Endothelial cell of umbilical vein (primary cell): ENCODE measurements around the gene GNAT1. TPM values are rescaled to one million over a fixed set of nuclear protein-coding genes. Genes with fewer than 3 reads are reported as not detected.

Source experiments
- BruUV-seq: library from RNA; stranded (reverse); fragments of 400-500 nt; replicated peaks from 2 replicates; lab custom pipeline; 2021; lab: Mats Ljungman, UMichigan
- CTCF ChIA-PET: fragments of 300-600, 350-600 bp; sonication (Branson Sonifier 250); formaldehyde crosslinking; loops from one replicate; lab custom pipeline; 2021; ENCODE audit warnings: antibody characterized with exemption, inconsistent platforms; lab: Charles Lee
- POLR2A ChIA-PET: fragments of 300-600, 350-600 bp; sonication (Branson Sonifier 250); formaldehyde crosslinking; loops from one replicate; lab custom pipeline; 2021; ENCODE audit warnings: antibody characterized with exemption, inconsistent platforms; lab: Charles Lee
- DNase-seq: peaks from one replicate; pipeline ENCODE4 v3.0.0-alpha.2; 2011; ENCODE audit warnings: low read depth, low spot score
- FAIRE-seq: peaks from 2 replicates; lab custom pipeline; 2011; peaks lifted over from hg19 to GRCh38; lab: Jason Lieb, UNC
- H2AFZ ChIP-seq: 2 replicates; pipeline ENCODE4 v1.6.0; 2012; ENCODE audit warnings: low read depth, low read length, control low read depth, inconsistent platforms
- H3K27ac ChIP-seq: 2 replicates; pipeline ENCODE4 v1.5.1; 2011; ENCODE audit warnings: low read depth, mild to moderate bottlenecking, control low read depth, low read length, moderate library complexity; ENCODE audit not compliant: insufficient read depth
- H3K27me3 ChIP-seq, 2 experiments: 2 replicates each; pipeline versions ENCODE4 v1.6.0 to v1.6.1; 2011; ENCODE audit warnings: low read length in 2 of 2, mixed read lengths in 1 of 2; ENCODE audit not compliant: control insufficient read depth in 2 of 2, insufficient read depth in 2 of 2
- H3K36me3 ChIP-seq, 2 experiments: 2 replicates in 1 of 2; 3 replicates in 1 of 2; pipeline ENCODE4 v1.5.1; 2011; ENCODE audit warnings: low read length in 2 of 2, mild to moderate bottlenecking in 1 of 2, moderate library complexity in 1 of 2; ENCODE audit not compliant: control insufficient read depth in 2 of 2, insufficient read depth in 2 of 2; ENCODE audit errors: extremely low read depth in 1 of 2
- H3K4me1 ChIP-seq: 3 replicates; pipeline ENCODE4 v1.5.1; 2011; ENCODE audit warnings: mild to moderate bottlenecking, low read length; ENCODE audit not compliant: control insufficient read depth, insufficient read depth; ENCODE audit errors: extremely low read depth
- H3K4me2 ChIP-seq: 2 replicates; pipeline ENCODE4 v1.6.1; 2011; ENCODE audit warnings: low read length, control low read depth, mixed read lengths; ENCODE audit not compliant: insufficient read depth
- H3K4me3 ChIP-seq, 3 experiments: fragments of 200-600 bp in 1 of 3; sonication (generic), shearing (Covaris generic) in 1 of 3; replicated peaks in 1 of 3; 2 replicates each; pipeline ENCODE4 v1.5.1; 2011 to 2016; ENCODE audit warnings: control low read depth in 3 of 3, low read length in 3 of 3, mild to moderate bottlenecking in 2 of 3, inconsistent platforms in 1 of 3, low read depth in 1 of 3, moderate library complexity in 1 of 3; ENCODE audit not compliant: insufficient read depth in 1 of 3
- H3K79me2 ChIP-seq: 2 replicates; pipeline ENCODE4 v1.6.0; 2012; ENCODE audit warnings: low read length, inconsistent platforms; ENCODE audit not compliant: control insufficient read depth, insufficient read depth
- H3K9ac ChIP-seq: replicated peaks from 2 replicates; pipeline ENCODE3; 2011; ENCODE audit warnings: low read length, control low read depth; ENCODE audit not compliant: insufficient read depth; ENCODE audit errors: extremely low read depth
- H3K9me1 ChIP-seq: replicated peaks from 3 replicates; pipeline ENCODE4 v1.6.0; 2011; ENCODE audit warnings: mild to moderate bottlenecking, low read length; ENCODE audit not compliant: control insufficient read depth, insufficient read depth; ENCODE audit errors: extremely low read depth
- H3K9me3 ChIP-seq: replicated peaks from 2 replicates; pipeline ENCODE4 v1.5.1; 2012; ENCODE audit warnings: low read length, inconsistent platforms; ENCODE audit not compliant: control insufficient read depth, insufficient read depth
- H4K20me1 ChIP-seq: replicated peaks from 2 replicates; pipeline ENCODE3; 2011; ENCODE audit warnings: mild to moderate bottlenecking, low read length; ENCODE audit not compliant: control insufficient read depth, insufficient read depth; ENCODE audit errors: extremely low read depth
- CTCF ChIP-seq, 2 donors: IDR thresholded peaks; 1 replicate in 1 of 2; 2 replicates in 1 of 2; pipeline ENCODE4 v1.5.1; 2011; ENCODE audit warnings: low read length in 2 of 2, mild to moderate bottlenecking in 2 of 2, moderate library complexity in 2 of 2, control low read depth in 1 of 2, inconsistent platforms in 1 of 2, low read depth in 1 of 2; ENCODE audit not compliant: insufficient read depth in 1 of 2; ENCODE audit errors: extremely low read depth in 1 of 2
- EZH2 ChIP-seq: IDR thresholded peaks from 2 replicates; pipeline ENCODE4 v1.6.1; 2012; ENCODE audit warnings: borderline replicate concordance, low read depth, mild to moderate bottlenecking, moderate library complexity, low read length, inconsistent platforms; ENCODE audit not compliant: severe bottlenecking
- FOS ChIP-seq: IDR thresholded peaks from 2 replicates; pipeline ENCODE4 v1.6.1; 2011; ENCODE audit warnings: mild to moderate bottlenecking, low read length, moderate library complexity, borderline replicate concordance; ENCODE audit not compliant: insufficient read depth
- GATA2 ChIP-seq: IDR thresholded peaks from 2 replicates; pipeline ENCODE4 v1.7.0; 2011; ENCODE audit warnings: low read depth, mild to moderate bottlenecking, moderate library complexity, mixed read lengths, low read length; ENCODE audit not compliant: insufficient read length, insufficient read depth
- JUN ChIP-seq: IDR thresholded peaks from 2 replicates; pipeline ENCODE4 v1.6.1; 2011; ENCODE audit warnings: borderline replicate concordance, low read depth; ENCODE audit not compliant: insufficient read length, insufficient read depth
- MAX ChIP-seq: IDR thresholded peaks from 2 replicates; pipeline ENCODE4 v1.6.1; 2011; ENCODE audit not compliant: insufficient read depth, insufficient read length
- MYC ChIP-seq: IDR thresholded peaks from one replicate; pipeline ENCODE4 v1.6.1; 2011; ENCODE audit warnings: mild to moderate bottlenecking, low read depth, low read length
- POLR2A ChIP-seq: IDR thresholded peaks from 2 replicates; pipeline ENCODE4 v1.6.1; 2012; ENCODE audit warnings: low read depth, mild to moderate bottlenecking, control low read depth, low read length
- POLR2AphosphoS5 ChIP-seq: IDR thresholded peaks from 2 replicates; pipeline ENCODE4 v1.6.1; 2012; ENCODE audit warnings: low read depth, mild to moderate bottlenecking, control low read depth, low read length, moderate library complexity; ENCODE audit not compliant: insufficient read depth
- dilution Hi-C: fragments of 300-500 bp; cut with MboI; formaldehyde crosslinking; loops from one replicate; pipeline ENCODE4 v1.15.0; 2019; ENCODE audit warnings: low sequenced_read_pairs; ENCODE audit not compliant: extremely low pct_ligation_motif_present
- intact Hi-C: fragments of 100-400 bp; cut with micrococcal nuclease; formaldehyde crosslinking; loops from one replicate; pipeline ENCODE4 v1.10.0; 2022
- polyA plus RNA-seq, 4 experiments: library from polyadenylated mRNA; depleted of rRNA in 3 of 4; stranded (reverse) in 3 of 4; unstranded in 1 of 4; fragments of >200 nt; gene quantifications; 2 replicates each; pipeline versions ENCODE4 v1.2.1 to v1.2.3, GENCODE V29; 2011 to 2012; ENCODE audit warnings: missing spikeins in 1 of 4
- total RNA-seq: library from RNA; stranded (reverse); gene quantifications from 2 replicates; pipeline ENCODE4 v1.2.3, GENCODE V29; 2021

The GNAT1 gene
- total and polyA plus RNA-seq, 2 donors (not counting 3 experiments of a cell fraction or from before 2014, with no cell fraction given), result 0.77 TPM; not detected in 1

DNA sequence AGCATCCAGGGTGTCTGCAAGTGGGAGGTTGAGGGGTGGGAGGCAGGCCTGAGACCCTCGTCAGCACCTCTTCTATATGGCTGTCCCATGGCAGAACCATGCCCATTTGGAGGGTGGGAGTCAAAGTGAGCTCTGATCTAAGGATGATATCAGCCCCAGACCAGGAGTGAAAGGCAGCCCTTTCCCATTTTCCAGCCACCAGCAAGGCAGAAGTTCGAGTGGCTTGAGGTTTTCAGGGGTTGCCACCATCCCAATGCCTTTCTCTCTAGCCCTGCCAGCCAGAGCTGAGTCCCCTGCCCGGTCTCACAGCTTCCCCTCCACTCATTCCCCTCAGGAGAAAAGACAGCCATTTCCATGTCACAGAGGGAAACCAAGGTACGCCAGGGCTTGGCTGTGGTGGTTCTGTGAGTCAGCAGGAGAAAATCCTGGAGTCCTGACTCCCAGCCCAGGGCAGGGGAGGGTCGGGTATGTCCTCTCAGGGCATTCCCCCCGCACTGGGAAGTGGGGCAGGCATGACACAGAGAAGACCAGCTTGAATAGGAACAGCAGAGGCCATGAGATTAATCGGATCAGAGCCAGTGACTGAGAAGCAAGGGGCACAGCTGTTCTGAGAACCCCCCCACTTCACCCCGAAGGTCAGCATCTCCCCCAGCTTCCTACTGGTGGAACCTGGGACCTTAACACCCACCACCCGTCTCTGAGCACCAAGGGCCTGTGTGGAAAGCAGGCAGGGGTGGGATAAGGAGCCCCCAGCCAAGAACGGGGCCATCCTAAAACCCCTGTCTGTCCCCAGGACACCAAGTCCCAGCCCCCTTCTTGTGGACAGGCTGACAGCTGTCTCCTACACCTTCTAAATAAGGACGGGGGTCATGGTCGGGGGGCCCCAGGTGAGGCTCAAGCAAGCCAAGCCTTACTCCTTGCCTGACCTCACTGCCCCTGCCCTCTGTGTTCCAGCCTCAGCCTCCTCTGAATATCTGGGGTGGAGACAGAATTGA is 12.7 kb downstream of the GNAT1 start:
- H3K27me3 ChIP-seq, result peaks cover 18% of the 10 kb centered on the region in 2 experiments
- no peaks in the 10 kb centered on the region for H3K36me3 ChIP-seq
- H3K4me1 ChIP-seq, result peaks cover 3% of the 10 kb centered on the region
- BruUV-seq, result no TSS peak
- ChIA-PET POLR2A (no interaction called here), CTCF (interaction anchor here (1.0 to 4.8 kb wide), 5 partner anchors 10 to 59 kb away, joined by 3 to 43 read pairs (median 4); no protein-coding TSS in a partner anchor)
- H3K4me2 ChIP-seq, result no peak overlapping the region
- H4K20me1 ChIP-seq, result no peaks in the 10 kb centered on the region
- no peak for TF ChIP-seq MYC
- TF ChIP-seq JUN, result no peak
- TF ChIP-seq POLR2AphosphoS5, result no peak
- TF ChIP-seq FOS, result no peak
- no peak for TF ChIP-seq GATA2
- TF ChIP-seq POLR2A, result no peak
- TF ChIP-seq EZH2, result no peak
- no peak for TF ChIP-seq MAX
- TF ChIP-seq CTCF (IDR thresholded peaks at IDR 0.05; ENCODE audit: extremely low read depth in 1 of 2, insufficient read depth in 1 of 2, low read depth in 1 of 2, low read length in 2 of 2), result no peak
- no peak overlapping the region for H3K4me3 ChIP-seq
- no peak overlapping the region for H2AFZ ChIP-seq
- no peak for DNase-seq
- no peaks in the 10 kb centered on the region for H3K9me3 ChIP-seq
- intact Hi-C loops, result no loop called here
- dilution Hi-C loops, result no loop called here
- no peak for FAIRE-seq
- no peaks in the 10 kb centered on the region for H3K79me2 ChIP-seq
- no peak overlapping the region for H3K9ac ChIP-seq
- no peak overlapping the region for H3K27ac ChIP-seq
- H3K9me1 ChIP-seq, result no peaks in the 10 kb centered on the region
